K562 (cell line): Measurements from ENCODE around the gene CHD1L.

Experiments
- ESRRA ChIP-seq: fragments of 450-650 bp; IDR thresholded peaks from 2 replicates; pipeline ENCODE4 v1.6.1; 2014; ENCODE audit warnings: low read depth, mild to moderate bottlenecking, moderate library complexity, borderline replicate concordance
- FOXJ2 ChIP-seq: fragments of 200-800 bp; sonication (Bioruptor generic); IDR thresholded peaks from 2 replicates; pipeline ENCODE4 v1.6.1; 2016; ENCODE audit warnings: missing genetic modification characterization, missing compliant biosample characterization
- IRF2 ChIP-seq: sonication (generic); formaldehyde crosslinking; IDR thresholded peaks from 2 replicates; pipeline ENCODE4 v1.8.1; 2022; ENCODE audit warnings: mild to moderate bottlenecking, missing genetic modification reagents
- PTRF ChIP-seq: fragments of 450-650 bp; IDR thresholded peaks from 2 replicates; pipeline ENCODE4 v1.6.1; 2016; ENCODE audit warnings: mild to moderate bottlenecking, missing genetic modification characterization, missing compliant biosample characterization
- ZBTB33 ChIP-seq: sonication (generic); formaldehyde crosslinking; IDR thresholded peaks from 2 replicates; pipeline ENCODE4 v1.8.1; 2023; ENCODE audit warnings: mild to moderate bottlenecking, missing genetic modification reagents
- ZNF449 ChIP-seq: fragments of 250-450 bp; sonication (Bioruptor Pico); IDR thresholded peaks from 2 replicates; pipeline ENCODE4 v1.8.0; 2022; ENCODE audit warnings: moderate library complexity, mild to moderate bottlenecking, inconsistent platforms

GRCh38 chr1:147201786-147202185 is 40.7 kb upstream of the CHD1L start:
- TF ChIP-seq ZBTB33 (CRISPR knock-in tag) (no peak), ZNF449 (CRISPR knock-in tag) (no peak), PTRF (tag) (no peak), FOXJ2 (tag) (no peak), ESRRA (no peak), IRF2 (CRISPR knock-in tag) (no peak)
